Measurements from ENCODE around the gene PPP1R8.

PPP1R8 gene

DNA sequence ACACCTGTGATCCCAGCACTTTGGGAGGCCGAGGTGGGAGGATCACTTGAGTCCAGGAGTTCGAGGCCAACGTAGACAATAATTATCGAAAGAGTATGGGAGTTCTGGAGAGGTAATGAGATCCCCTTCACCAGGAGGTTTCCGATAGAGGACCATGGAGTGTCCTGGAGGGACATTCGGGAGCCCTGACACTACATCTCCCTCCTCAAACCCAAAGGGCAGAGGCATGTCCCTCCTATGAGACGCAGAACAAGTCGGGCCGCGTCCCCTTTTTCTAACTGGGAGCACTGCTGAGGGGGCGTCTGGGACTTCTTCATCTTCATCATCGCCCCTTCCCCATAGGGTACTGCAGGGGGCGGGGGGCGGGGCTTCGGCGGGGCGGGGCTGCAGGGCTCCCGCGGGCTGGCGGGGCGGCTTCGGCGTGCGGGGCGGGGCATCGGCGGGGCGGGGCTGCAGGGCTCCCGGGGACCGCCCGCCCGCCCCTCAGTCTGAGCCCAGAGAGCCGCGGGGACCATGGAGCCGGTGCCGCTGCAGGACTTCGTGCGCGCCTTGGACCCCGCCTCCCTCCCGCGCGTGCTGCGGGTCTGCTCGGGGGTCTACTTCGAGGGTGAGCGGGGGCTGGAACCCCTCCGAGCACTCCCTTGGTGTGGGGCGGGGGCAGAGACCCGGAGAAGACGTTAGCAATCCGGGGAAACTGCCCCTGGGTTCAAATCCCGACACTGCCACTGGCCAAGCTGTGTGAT is 41.6 kb downstream of the PPP1R8 start, which contains the start of gene THEMIS2:
Gene THEMIS2, plus strand, starts transcription at position 486 of the 743 bp plus-strand sequence. Its CDS starts 28 bp downstream, at position 514.
- FAIRE-seq = no peak
- peak; percentile 42; the same call in 1 of the 2 replicates for TF ChIP-seq POLR2A (IDR thresholded peaks at IDR 0.05; ENCODE audit: low read depth, low read length)
- peak; percentile 43 for DNase-seq (ENCODE audit: insufficient read length, low spot score)

DNA sequence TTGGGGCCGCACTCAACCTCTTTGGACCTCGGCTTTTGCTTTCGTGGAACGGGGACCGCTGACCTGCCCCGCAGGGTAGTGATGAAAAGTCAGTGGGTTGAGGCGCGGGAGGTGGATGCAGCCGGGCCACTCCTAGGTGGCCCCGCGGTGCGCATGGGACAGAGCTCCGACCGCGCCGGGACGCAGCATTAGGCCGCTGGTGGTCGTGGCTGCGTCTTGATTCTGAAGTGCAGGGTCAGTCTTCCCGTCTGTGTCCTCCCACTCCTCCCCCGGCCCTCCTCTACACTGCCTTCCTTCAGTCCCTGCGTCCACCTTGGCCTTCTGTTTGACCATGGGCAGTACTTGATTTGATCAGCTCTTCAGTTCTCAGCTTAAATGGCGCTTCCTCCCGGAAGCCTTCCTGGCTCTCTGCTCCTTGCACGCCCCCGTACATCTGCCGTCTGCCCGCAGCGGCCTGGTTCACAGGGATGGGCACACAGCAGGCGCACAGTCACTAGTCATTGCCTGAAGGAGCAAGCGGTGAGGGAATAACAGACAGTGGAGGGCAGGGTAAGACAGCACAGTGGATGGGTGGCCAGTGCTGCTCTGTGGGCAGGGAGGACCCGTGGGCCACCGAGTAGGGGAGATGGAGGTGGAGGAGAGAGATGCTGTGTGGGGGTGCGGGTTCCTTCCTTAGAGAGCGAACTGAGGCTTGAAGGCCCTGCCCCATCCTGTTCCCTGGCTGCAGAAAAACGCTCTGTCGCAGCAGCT is 42.4 kb downstream of the PPP1R8 start:
- no peak for DNase-seq (ENCODE audit: insufficient read length, low spot score)
- FAIRE-seq = no peak
- no peak for TF ChIP-seq POLR2A (IDR thresholded peaks at IDR 0.05; ENCODE audit: low read depth, low read length)

DNA sequence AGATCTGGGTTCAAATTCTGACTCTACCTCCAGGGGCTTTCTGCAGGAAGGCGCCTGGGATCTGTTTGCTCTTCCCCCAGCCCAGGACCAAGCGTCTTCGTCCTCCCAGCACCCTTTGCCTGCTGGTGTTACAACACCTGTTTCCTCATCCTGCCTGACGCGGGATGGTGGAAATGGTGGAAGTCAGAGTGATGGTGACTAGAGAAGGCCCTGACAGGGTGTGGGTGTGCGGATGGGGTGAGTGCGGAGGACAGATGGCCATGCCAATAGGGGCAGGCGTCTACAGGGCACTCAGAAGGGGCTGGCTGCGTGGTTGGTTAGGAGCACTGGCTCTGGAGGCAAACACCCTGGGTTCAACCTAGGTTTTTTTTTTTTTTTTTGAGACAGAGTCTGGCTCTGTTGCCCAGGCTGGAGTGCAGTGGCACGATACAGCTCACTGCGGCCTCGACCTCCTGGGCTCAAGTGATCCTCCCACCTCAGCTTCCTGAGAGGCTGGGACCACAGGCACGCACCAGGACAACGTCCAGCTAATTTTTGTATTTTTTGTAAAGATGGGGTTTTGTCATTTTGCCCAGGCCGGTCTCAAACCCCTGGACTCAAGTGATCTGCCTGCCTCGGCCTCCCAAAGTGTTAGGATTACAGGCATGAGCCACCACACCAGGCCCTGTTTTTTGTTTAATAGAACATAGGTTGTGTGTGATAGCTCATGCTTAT is 43.2 kb downstream of the PPP1R8 start:
- FAIRE-seq = no peak
- no peak for DNase-seq (ENCODE audit: insufficient read length, low spot score)
- no peak for TF ChIP-seq POLR2A (IDR thresholded peaks at IDR 0.05; ENCODE audit: low read depth, low read length)

DNA sequence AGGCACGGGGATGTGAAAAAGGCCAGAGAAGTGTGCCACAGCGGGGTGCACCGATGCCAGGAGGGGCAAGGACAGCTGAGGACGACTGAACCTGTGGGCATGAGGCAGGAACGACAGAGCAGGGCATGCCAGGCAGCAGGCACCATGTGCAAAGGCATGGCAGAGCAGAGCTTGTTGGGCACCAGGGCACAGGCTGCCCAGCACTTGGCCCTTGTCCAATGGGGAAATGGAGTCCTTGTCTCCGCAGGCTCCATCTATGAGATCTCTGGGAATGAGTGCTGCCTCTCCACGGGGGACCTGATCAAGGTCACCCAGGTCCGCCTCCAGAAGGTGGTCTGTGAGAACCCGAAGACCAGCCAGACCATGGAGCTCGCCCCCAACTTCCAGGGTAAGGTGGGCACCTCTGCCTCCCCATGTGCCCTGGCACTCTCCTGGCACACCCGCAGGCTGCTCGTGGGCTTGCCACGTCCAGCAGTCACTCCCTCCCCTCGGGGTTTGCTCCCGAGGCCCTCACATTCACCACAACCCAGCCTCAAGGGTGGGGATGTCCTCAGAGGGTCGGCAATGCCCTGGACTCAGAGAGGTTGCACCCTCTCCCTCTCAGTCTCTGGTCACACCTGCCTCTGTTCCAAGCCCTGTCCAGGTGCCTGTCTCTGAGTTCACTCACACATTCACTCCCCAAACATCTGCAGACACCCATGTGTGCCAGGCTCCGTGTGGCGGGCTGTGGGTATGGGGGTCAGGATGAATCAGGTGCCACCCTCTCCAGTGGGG is 45.9 kb downstream of the PPP1R8 start:
- no peak for FAIRE-seq
- TF ChIP-seq POLR2A (IDR thresholded peaks at IDR 0.05; ENCODE audit: low read depth, low read length) = no peak

DNA sequence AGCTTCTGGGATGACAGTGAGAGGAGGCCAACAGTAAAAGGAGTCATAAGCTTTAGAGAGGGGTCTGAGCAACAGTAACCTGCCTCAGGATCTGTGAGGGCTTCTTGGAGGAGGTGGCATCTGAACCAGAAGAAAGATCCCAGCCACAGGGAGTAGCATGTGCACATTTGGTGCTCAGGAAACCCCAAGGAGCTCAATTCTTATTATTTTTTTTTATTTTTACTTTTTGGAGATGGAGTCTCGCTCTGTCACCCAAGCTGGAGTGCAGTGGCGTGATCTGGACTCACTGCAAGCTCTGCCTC is 46.5 kb downstream of the PPP1R8 start:
- DNase-seq (ENCODE audit: insufficient read length, low spot score) (no peak), FAIRE-seq (no peak)
- no peak for TF ChIP-seq POLR2A (IDR thresholded peaks at IDR 0.05; ENCODE audit: low read depth, low read length)

More for the DNA sequence above, 45.9 kb downstream of the PPP1R8 start:
- DNase-seq (ENCODE audit: insufficient read length, low spot score) = no peak

DNA sequence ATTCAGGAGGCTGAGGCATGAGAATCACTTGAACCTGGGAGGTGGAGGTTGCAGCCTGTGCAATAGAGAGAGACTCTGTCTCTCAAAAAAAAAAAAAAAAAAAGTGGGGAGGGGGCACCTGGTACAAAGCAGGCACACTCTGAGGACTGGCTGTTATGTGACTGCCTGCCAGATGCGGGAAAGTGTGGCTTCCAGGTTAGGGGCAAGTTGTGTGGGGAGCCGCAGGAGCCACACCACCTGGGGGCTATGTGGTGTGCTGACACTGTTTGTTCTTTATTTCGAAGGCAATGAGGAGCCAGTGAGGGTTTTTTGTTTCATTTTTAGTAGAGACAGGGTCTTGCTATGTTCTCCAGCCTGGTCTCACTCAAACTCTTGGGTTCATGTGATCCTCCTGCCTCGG is 47.5 kb downstream of the PPP1R8 start:
- no peak for TF ChIP-seq POLR2A (IDR thresholded peaks at IDR 0.05; ENCODE audit: low read depth, low read length)
- FAIRE-seq (no peak), DNase-seq (ENCODE audit: insufficient read length, low spot score) (no peak)

DNA sequence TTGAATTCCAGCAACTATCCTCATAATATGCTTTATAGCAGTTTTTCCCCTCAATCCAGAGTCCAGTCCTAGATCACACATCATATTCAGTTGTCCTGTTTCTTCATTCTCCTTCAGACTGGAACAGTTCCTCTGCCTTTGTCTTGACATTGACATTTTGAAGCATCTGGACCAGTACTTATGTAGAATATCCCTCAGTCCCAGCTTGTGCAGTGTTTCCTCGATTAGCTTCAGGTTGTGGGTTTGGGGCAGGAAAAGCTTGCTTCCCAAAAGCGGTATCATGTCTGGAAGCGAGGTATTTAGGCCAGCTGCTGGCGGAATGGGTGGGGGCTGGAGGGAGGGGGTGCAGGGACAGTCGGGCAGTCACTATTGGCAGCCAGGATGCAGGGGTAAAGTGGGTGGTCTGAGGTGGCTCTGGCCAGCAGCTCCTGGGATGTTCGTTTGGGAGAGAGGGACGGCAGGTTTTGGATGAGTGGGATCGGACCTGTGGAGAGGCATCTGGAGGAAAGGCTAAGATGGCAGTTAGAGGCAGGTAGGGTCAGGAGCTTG is 48.3 kb downstream of the PPP1R8 start:
- no peak for DNase-seq (ENCODE audit: insufficient read length, low spot score)
- FAIRE-seq = no peak
- no peak for TF ChIP-seq POLR2A (IDR thresholded peaks at IDR 0.05; ENCODE audit: low read depth, low read length)

DNA sequence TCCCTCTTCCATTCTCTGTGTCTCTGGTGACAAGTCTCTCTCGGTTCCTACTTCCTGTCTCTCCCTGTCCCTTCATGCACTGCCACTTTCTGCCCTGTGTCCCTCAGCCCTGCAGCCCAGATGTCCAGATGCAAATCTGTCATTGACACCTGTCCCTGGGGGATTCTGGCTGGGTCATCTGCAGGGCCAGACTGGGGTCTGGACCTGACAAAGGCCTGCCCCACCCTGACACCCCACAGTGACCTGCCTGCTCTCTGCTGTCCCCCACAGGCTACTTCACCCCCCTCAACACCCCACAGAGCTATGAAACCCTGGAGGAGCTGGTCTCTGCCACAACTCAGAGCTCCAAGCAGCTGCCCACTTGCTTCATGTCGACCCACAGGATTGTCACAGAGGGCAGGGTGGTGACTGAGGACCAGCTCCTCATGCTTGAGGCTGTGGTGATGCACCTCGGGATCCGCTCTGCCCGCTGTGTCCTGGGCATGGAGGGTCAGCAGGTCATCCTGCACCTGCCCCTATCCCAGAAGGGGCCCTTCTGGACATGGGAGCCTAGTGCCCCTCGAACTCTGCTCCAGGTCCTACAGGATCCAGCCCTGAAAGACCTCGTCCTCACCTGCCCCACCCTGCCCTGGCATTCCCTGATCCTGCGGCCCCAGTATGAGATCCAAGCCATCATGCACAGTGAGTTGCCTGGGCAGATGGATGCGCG is 48.9 kb downstream of the PPP1R8 start:
- FAIRE-seq (no peak), DNase-seq (ENCODE audit: insufficient read length, low spot score) (no peak)
- no peak for TF ChIP-seq POLR2A (IDR thresholded peaks at IDR 0.05; ENCODE audit: low read depth, low read length)

DNA sequence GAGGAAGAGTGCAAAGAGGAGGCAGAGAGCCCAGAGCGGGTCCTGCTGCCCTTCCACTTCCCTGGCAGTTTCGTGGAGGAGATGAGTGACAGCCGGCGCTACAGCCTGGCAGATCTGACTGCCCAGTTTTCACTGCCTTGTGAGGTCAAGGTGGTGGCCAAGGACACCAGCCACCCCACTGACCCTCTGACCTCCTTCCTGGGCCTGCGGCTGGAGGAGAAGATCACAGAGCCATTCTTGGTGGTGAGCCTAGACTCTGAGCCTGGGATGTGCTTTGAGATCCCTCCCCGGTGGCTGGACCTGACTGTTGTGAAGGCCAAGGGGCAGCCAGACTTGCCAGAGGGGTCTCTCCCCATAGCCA is 51.9 kb downstream of the PPP1R8 start:
- no peak for FAIRE-seq
- TF ChIP-seq POLR2A (IDR thresholded peaks at IDR 0.05; ENCODE audit: low read depth, low read length) = no peak

DNA sequence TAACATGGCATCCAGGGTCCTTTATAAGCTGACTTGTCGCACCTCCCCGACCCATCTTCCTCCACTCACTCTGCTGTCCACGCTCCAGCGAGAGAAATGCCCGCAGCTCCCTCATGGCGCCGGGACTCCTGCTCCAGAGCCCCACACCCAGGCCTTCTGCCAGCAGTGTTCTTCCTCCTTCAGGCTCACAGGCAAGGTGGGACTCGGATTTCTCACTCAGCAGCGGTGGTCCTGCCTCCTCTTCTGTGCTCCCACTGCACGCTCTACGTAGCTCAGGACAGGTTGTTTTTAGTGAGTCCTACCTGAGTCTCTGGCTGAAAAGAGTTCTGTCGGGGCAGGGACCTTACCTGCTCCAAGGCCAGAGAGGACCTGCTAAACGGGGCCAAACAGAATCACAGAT is 53.0 kb downstream of the PPP1R8 start:
- no peak for TF ChIP-seq POLR2A (IDR thresholded peaks at IDR 0.05; ENCODE audit: low read depth, low read length)
- DNase-seq (ENCODE audit: insufficient read length, low spot score) = no peak
- no peak for FAIRE-seq

More for the DNA sequence above, 51.9 kb downstream of the PPP1R8 start:
- DNase-seq (ENCODE audit: insufficient read length, low spot score) = no peak

DNA sequence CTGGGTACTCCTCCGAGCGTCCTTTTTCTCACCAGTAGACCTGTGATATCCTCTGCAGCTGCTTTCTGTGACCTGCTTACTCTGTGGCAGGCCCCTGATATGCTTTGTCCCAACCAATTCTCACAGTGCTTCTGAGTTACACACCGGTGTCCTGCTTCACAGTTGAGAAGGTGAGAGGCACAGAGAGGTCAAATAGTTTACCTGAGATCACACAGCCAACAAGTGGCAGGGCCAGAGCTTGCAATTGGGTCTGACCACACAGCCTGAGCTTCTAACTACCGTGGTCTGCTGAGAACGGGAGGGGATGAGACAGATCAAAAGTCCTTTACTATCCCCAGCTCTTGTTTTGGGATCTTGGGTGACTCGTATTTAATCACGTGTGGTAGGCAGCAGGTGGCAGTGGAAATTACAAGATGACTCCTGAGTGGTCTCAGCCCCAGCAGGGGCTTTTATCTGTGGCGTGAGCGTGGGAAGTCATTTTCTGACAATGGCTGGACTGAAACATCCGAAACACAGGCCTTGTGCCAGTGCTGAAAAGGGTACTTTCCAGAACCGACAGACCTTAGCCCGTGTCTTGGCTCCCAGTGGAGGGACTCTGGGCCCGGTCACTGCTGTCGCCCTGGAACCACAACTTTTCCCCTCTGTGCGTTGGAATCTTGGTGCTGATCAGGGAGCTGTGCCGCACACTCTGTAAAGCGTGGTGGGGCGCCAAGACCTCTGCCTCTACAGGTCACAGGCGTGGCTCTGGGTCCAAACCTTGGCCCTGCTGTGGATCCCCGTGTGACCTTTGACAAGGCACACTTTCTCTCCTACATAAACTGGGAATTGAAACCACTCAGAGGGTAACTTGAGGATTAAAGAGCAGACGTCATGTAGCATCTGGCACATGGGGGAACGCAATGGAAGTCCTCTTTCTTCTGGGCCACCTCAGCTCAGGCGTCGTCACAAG is 53.7 kb downstream of the PPP1R8 start:
- TF ChIP-seq POLR2A (IDR thresholded peaks at IDR 0.05; ENCODE audit: low read depth, low read length) = no peak
- FAIRE-seq = no peak
- no peak for DNase-seq (ENCODE audit: insufficient read length, low spot score)

DNA sequence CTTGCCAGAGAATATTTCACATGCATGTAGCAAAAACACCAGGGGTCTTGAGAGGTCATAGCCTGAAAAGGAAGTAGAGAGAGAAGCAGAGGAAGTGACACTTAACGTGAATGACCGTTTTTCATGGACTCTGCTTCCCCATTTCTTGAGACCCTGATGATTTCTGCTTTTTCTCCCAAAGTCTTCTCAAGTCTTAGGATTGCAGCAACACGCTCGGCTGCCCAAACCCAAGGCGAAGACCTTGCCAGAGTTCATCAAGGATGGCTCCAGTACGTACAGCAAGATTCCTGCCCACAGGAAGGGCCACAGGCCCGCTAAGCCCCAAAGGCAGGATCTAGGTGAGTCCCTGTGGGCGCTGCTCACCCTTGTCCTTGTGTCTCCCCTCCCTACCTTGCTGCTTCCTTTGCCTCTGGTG is 54.5 kb downstream of the PPP1R8 start:
- DNase-seq (ENCODE audit: insufficient read length, low spot score) (no peak), FAIRE-seq (no peak)
- TF ChIP-seq POLR2A (IDR thresholded peaks at IDR 0.05; ENCODE audit: low read depth, low read length) = no peak

All from H54 (cell line).